Inflammatory macrophage (primary cell): Measurements from ENCODE around the gene TFAP2C.

Experiments used
- DNase-seq, 2 donors: peaks; one replicate each; pipeline ENCODE4 v3.0.0-alpha.2; 2020 to 2022
- total RNA-seq, 18 experiments: gene quantifications; one replicate each; lab custom pipeline; 2026; ENCODE audit warnings: mixed read lengths in 6 of 18, inconsistent platforms in 2 of 18; lab: John Stamatoyannopoulos, UW

The TFAP2C gene
- 0 to 0.23 (median 0) reads per million in 18 experiments for total RNA-seq

GRCh38 chr20:56628873-56629463, at the start of gene TFAP2C:
Gene TFAP2C, plus strand, starts transcription at chr20:56629306. Its CDS starts 239 bp downstream, at chr20:56629545.
- peak in 1 of 2 donors; percentile 5 for DNase-seq

GRCh38 chr20:56580226-56580625, 48.9 kb upstream of the TFAP2C start:
- no peak for DNase-seq

GRCh38 chr20:56581701-56582100, 47.4 kb upstream of the TFAP2C start:
- DNase-seq = no peak

- peak; percentile 67 to 88 for DNase-seq
These were observed 46.6 kb upstream of the TFAP2C start for GRCh38 chr20:56582542-56582941.

- DNase-seq = no peak
These were observed 44.2 kb upstream of the TFAP2C start for GRCh38 chr20:56584916-56585315.

GRCh38 chr20:56587307-56588041, 41.6 kb upstream of the TFAP2C start:
- DNase-seq = peak in 1 of 2 donors; percentile 6

- DNase-seq = no peak
These were observed 40.1 kb upstream of the TFAP2C start for GRCh38 chr20:56588996-56589395.

GRCh38 chr20:56589633-56590032, 39.5 kb upstream of the TFAP2C start:
- DNase-seq = no peak

- DNase-seq = no peak
These were observed 38.2 kb upstream of the TFAP2C start for GRCh38 chr20:56590888-56591287.

GRCh38 chr20:56592211-56592610, 36.9 kb upstream of the TFAP2C start:
- DNase-seq = no peak

- no peak for DNase-seq
These were observed 36.3 kb upstream of the TFAP2C start for GRCh38 chr20:56592817-56593216.

GRCh38 chr20:56595746-56596475, 33.2 kb upstream of the TFAP2C start:
- no peak for DNase-seq

GRCh38 chr20:56601166-56601565, 27.9 kb upstream of the TFAP2C start:
- no peak for DNase-seq

- DNase-seq = no peak
These were observed 24.4 kb upstream of the TFAP2C start for GRCh38 chr20:56604673-56605072.

- DNase-seq = no peak
These were observed 23.7 kb upstream of the TFAP2C start for GRCh38 chr20:56605261-56605996.

GRCh38 chr20:56606174-56606945, 22.7 kb upstream of the TFAP2C start:
- no peak for DNase-seq

- DNase-seq = no peak
These were observed 21.9 kb upstream of the TFAP2C start for GRCh38 chr20:56607061-56607704.

GRCh38 chr20:56608376-56608775, 20.7 kb upstream of the TFAP2C start:
- no peak for DNase-seq

GRCh38 chr20:56609321-56609720, 19.8 kb upstream of the TFAP2C start:
- DNase-seq = no peak

- no peak for DNase-seq
These were observed 19.0 kb upstream of the TFAP2C start for GRCh38 chr20:56610098-56610497.

GRCh38 chr20:56614196-56614595, 14.9 kb upstream of the TFAP2C start:
- no peak for DNase-seq

GRCh38 chr20:56616716-56617115, 12.4 kb upstream of the TFAP2C start:
- DNase-seq = no peak
